Calu3 (cell line): ENCODE measurements around the gene THEM5. TPM values are rescaled to one million over a fixed set of nuclear protein-coding genes. Genes with fewer than 3 reads are reported as not detected.

Experiments used
- BruUV-seq: library from RNA; stranded (reverse); fragments of 400-500 nt; replicated peaks from 2 replicates; lab custom pipeline; 2021; lab: Mats Ljungman, UMichigan
- CTCF ChIA-PET: fragments of 300-600 bp; sonication (Branson Sonifier 250); formaldehyde crosslinking; loops from one replicate; lab custom pipeline; 2022; ENCODE audit warnings: antibody characterized with exemption; lab: Charles Lee
- DNase-seq: peaks from one replicate; pipeline ENCODE4 v3.0.0; 2022
- H3K27ac Mint-ChIP-seq: one replicate; pipeline ENCODE4 v1.8.0; 2022; ENCODE audit warnings: mixed read lengths; ENCODE audit not compliant: unreplicated experiment
- H3K27me3 Mint-ChIP-seq: one replicate; pipeline ENCODE4 v1.8.0; 2022; ENCODE audit warnings: mixed read lengths; ENCODE audit not compliant: unreplicated experiment
- H3K36me3 Mint-ChIP-seq: one replicate; pipeline ENCODE4 v1.8.0; 2022; ENCODE audit warnings: mild to moderate bottlenecking, moderate library complexity, mixed read lengths; ENCODE audit not compliant: insufficient read depth, unreplicated experiment
- H3K4me1 Mint-ChIP-seq: one replicate; pipeline ENCODE4 v1.8.0; 2022; ENCODE audit warnings: mild to moderate bottlenecking, low read depth, mixed read lengths; ENCODE audit not compliant: unreplicated experiment
- H3K4me3 Mint-ChIP-seq: one replicate; pipeline ENCODE4 v1.8.0; 2022; ENCODE audit warnings: mild to moderate bottlenecking, low read depth, moderate library complexity, mixed read lengths; ENCODE audit not compliant: unreplicated experiment
- H3K9me3 Mint-ChIP-seq: one replicate; pipeline ENCODE4 v1.8.0; 2022; ENCODE audit warnings: low read depth, mixed read lengths; ENCODE audit not compliant: unreplicated experiment
- CTCF ChIP-seq: fragments of 200-600 bp; IDR thresholded peaks from one replicate; pipeline ENCODE4 v1.8.0; 2022; ENCODE audit warnings: antibody characterized with exemption; ENCODE audit not compliant: unreplicated experiment
- intact Hi-C: fragments of 100-400 bp; cut with micrococcal nuclease; formaldehyde crosslinking; loops from one replicate; pipeline ENCODE4 v1.10.0; 2022; ENCODE audit not compliant: unreplicated experiment
- total RNA-seq: library from RNA; stranded (reverse); gene quantifications from 2 replicates; pipeline ENCODE4 v1.2.3, GENCODE V29; 2022

THEM5 gene
- total RNA-seq, 1 experiment from 2014 or later, result not detected

DNA sequence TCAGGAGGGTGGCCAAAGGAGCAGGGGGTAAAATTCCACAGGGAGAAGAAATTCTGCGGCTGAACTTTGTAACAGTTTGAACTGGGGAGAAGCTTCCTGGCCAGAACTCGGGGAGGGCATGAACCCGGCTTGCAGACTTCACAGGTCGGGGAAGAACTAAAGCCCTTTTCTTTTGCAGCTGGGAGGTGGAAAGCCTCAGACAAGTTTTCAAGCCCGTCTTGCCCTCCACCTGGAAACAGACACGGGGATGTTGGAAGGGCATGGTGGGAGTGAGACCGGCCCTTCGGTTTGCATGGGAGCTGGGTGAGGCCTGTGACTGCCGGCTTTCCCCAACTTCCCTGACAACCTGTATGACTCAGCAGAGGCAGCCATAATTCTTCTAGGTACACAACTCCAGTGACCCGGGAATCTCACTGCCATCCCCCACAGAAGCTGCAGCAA is 44.5 kb upstream of the THEM5 start:
- CTCF ChIA-PET, result interaction anchor here (0.6 to 2.2 kb wide), 4 partner anchors 11 to 136 kb away, joined by 3 to 8 read pairs (median 4); partner anchors contain the start of gene THEM4
- peaks cover 31% of the 10 kb centered on the region for H3K4me1 Mint-ChIP-seq
- H3K9me3 Mint-ChIP-seq, result peaks cover 10% of the 10 kb centered on the region
- H3K27ac Mint-ChIP-seq, result peak overlapping the region; percentile 68
- no TSS peak for BruUV-seq
- intact Hi-C loops, result no loop called here
- DNase-seq, result peak; percentile 6
- peak overlapping the region; percentile 29 for H3K4me3 Mint-ChIP-seq
- no peaks in the 10 kb centered on the region for H3K27me3 Mint-ChIP-seq
- H3K36me3 Mint-ChIP-seq, result peaks cover 6% of the 10 kb centered on the region
- no peak for TF ChIP-seq CTCF

DNA sequence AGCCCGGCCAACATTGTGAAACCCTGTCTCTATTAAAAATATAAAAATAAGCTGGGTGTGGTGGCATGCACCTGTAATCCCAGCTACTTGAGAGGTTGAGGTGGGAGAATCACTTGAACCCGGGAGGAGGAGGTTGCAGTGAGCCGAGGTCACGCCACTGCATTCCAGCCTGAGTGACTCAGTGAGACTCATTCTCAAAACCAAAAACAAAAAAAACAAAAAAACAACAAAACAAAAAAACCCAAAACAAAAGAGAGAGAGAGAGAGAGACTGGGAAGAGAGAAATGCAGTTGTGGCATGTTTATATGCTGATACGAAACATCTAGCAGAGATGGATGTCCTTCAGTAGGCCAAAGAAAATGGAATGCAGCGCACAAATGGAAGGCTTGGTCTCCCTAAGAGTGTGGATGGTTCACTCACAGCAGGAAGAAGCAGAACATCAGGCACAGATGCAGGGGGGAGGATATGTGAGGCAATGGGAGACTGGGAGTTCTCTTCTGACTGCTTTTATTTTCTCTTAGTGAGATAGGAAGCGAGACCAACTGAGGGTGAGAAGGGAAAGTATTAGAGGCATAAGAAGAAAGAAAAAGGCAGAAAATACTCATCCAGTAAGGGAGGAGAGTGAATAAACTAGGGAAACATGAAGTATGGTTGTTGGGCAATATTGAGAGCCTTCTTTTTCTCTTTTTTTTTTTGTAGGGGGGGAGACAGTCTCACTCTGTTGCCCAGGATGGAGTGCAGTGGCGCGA is 39.8 kb upstream of the THEM5 start:
- DNase-seq, result no peak
- H3K27me3 Mint-ChIP-seq, result no peaks in the 10 kb centered on the region
- H3K4me1 Mint-ChIP-seq, result peaks cover 11% of the 10 kb centered on the region
- no peak overlapping the region for H3K27ac Mint-ChIP-seq
- peaks cover 10% of the 10 kb centered on the region for H3K36me3 Mint-ChIP-seq
- BruUV-seq, result no TSS peak
- CTCF ChIA-PET, result interaction anchor here (0.6 kb wide), 1 partner anchor 9 kb away, joined by 3 read pairs; no protein-coding TSS in a partner anchor
- no peaks in the 10 kb centered on the region for H3K9me3 Mint-ChIP-seq
- H3K4me3 Mint-ChIP-seq, result no peak overlapping the region
- intact Hi-C loops, result no loop called here
- TF ChIP-seq CTCF, result no peak

DNA sequence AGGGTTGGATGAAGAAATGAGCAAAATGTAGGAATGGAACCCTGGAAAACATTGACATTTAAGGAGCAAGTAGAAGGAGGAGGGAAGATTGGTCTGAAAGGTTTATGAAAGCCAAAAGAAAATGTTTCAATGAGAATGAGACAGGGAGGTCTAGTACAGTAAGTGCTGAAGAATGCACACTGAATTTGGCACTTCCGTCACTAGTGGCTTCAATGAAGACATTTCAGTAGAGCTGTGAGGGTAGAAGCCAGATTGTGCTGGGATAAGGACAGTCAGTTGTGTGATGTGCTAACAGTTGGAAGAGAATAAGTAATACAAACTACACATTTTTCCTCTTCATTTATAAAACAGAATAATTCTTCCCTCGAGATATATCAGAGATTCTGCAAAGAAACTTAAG is 38.7 kb upstream of the THEM5 start:
- H3K4me3 Mint-ChIP-seq, result no peak overlapping the region
- H3K9me3 Mint-ChIP-seq, result no peaks in the 10 kb centered on the region
- CTCF ChIA-PET, result interaction anchor here (0.6 kb wide), 1 partner anchor 152 kb away, joined by 4 read pairs; no protein-coding TSS in a partner anchor
- no peaks in the 10 kb centered on the region for H3K27me3 Mint-ChIP-seq
- BruUV-seq, result no TSS peak
- no peak overlapping the region for H3K27ac Mint-ChIP-seq
- peaks cover 17% of the 10 kb centered on the region for H3K36me3 Mint-ChIP-seq
- DNase-seq, result no peak
- no peak for TF ChIP-seq CTCF
- H3K4me1 Mint-ChIP-seq, result no peaks in the 10 kb centered on the region
- intact Hi-C loops, result no loop called here

DNA sequence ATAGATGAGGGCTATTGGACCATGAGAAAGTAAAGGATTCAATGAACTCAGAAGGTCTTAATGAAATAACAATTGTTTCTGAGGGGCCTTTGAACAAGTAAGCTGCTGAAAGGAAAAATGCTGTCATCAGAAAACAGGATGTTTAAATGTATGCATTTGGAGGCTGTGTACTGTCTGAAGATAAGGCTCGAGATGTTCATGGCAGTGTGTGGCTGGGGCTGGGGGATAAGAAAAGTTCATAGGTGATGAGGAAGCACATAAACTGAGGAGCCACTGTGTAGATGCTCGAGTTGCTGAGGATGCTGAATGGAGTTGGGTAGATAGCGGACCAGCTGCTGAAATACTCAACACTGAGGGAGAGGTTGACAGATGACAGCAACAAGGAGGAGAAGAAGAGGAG is 38.0 kb upstream of the THEM5 start:
- Mint-ChIP-seq H3K27me3 (no peaks in the 10 kb centered on the region), H3K36me3 (peaks cover 22% of the 10 kb centered on the region), H3K4me1 (no peaks in the 10 kb centered on the region), H3K9me3 (no peaks in the 10 kb centered on the region), H3K4me3 (no peak overlapping the region), H3K27ac (no peak overlapping the region)
- DNase-seq, result no peak
- CTCF ChIA-PET, result no interaction called here
- intact Hi-C loops, result no loop called here
- BruUV-seq, result no TSS peak
- TF ChIP-seq CTCF, result no peak
